Measurements from ENCODE around the gene HSD3B1.

The HSD3B1 gene

GRCh38 chr1:119469741-119470140 lies 37.3 kb upstream of the HSD3B1 start:
- Histone ChIP-seq H3K27ac (ENCODE audit: low read depth, low read length) (no peak overlapping the region), H3K79me2 (ENCODE audit: control insufficient read depth, insufficient read depth, low read length) (no peaks in the 10 kb centered on the region), H3K4me3 (ENCODE audit: low read length) (no peak overlapping the region), H3K56ac (ENCODE audit: low read length) (no peak overlapping the region), H3K27me3 (ENCODE audit: insufficient read depth, low read length, poor library complexity) (no peaks in the 10 kb centered on the region), H3K4me1 (ENCODE audit: control insufficient read depth, low read depth, low read length) (no peaks in the 10 kb centered on the region), H2BK15ac (replicated peaks; ENCODE audit: low read depth) (no peak overlapping the region), H2AK5ac (ENCODE audit: low read length) (no peak overlapping the region), H3K4me2 (ENCODE audit: low read length) (no peak overlapping the region), H4K5ac (ENCODE audit: low read length) (no peak overlapping the region), H3K36me3 (ENCODE audit: control insufficient read depth, insufficient read depth, low read length) (no peaks in the 10 kb centered on the region), H3K23ac (ENCODE audit: low read length) (no peak overlapping the region), H3K18ac (ENCODE audit: low read length) (no peak overlapping the region), H3K4ac (ENCODE audit: low read depth, low read length) (no peak overlapping the region), H4K8ac (ENCODE audit: low read depth, low read length) (no peak overlapping the region), H3K79me1 (ENCODE audit: low read length) (no peaks in the 10 kb centered on the region), H3K9ac (ENCODE audit: low read length) (no peak overlapping the region), H2BK5ac (ENCODE audit: low read length) (no peak overlapping the region), H2BK120ac (ENCODE audit: low read depth, low read length) (no peak overlapping the region)
- WGBS (ENCODE audit: extremely low coverage, insufficient coverage, low lambda C conversion rate), result no CpG with 5 or more reads among the region's 1 CpG
- no peak for DNase-seq

- H3K18ac ChIP-seq (ENCODE audit: low read length), result no peak overlapping the region
These were observed 36.6 kb upstream of the HSD3B1 start for GRCh38 chr1:119470377-119470776.

GRCh38 chr1:119470958-119471357 lies 36.1 kb upstream of the HSD3B1 start:
- H3K4ac ChIP-seq (ENCODE audit: low read depth, low read length), result no peak overlapping the region
- DNase-seq, result no peak
- no CpG with 5 or more reads among the region's 7 CpGs for WGBS (ENCODE audit: extremely low coverage, insufficient coverage, low lambda C conversion rate)
- no peak overlapping the region for H4K8ac ChIP-seq (ENCODE audit: low read depth, low read length)
- no peak overlapping the region for H2AK5ac ChIP-seq (ENCODE audit: low read length)
- H3K79me1 ChIP-seq (ENCODE audit: low read length), result no peaks in the 10 kb centered on the region
- H3K36me3 ChIP-seq (ENCODE audit: control insufficient read depth, insufficient read depth, low read length), result no peaks in the 10 kb centered on the region
- H3K27me3 ChIP-seq (ENCODE audit: insufficient read depth, low read length, poor library complexity), result no peaks in the 10 kb centered on the region
- no peak overlapping the region for H2BK15ac ChIP-seq (replicated peaks; ENCODE audit: low read depth)
- no peak overlapping the region for H2BK120ac ChIP-seq (ENCODE audit: low read depth, low read length)
- no peak overlapping the region for H3K9ac ChIP-seq (ENCODE audit: low read length)
- no peak overlapping the region for H3K4me3 ChIP-seq (ENCODE audit: low read length)
- no peak overlapping the region for H2BK5ac ChIP-seq (ENCODE audit: low read length)
- no peak overlapping the region for H4K5ac ChIP-seq (ENCODE audit: low read length)
- no peaks in the 10 kb centered on the region for H3K4me1 ChIP-seq (ENCODE audit: control insufficient read depth, low read depth, low read length)
- no peak overlapping the region for H3K23ac ChIP-seq (ENCODE audit: low read length)
- no peak overlapping the region for H3K56ac ChIP-seq (ENCODE audit: low read length)
- H3K27ac ChIP-seq (ENCODE audit: low read depth, low read length), result no peak overlapping the region
- H3K4me2 ChIP-seq (ENCODE audit: low read length), result no peak overlapping the region
- no peak overlapping the region for H3K18ac ChIP-seq (ENCODE audit: low read length)
- H3K79me2 ChIP-seq (ENCODE audit: control insufficient read depth, insufficient read depth, low read length), result no peaks in the 10 kb centered on the region

More at GRCh38 chr1:119470377-119470776, 36.6 kb upstream of the HSD3B1 start:
- no peak for DNase-seq
- no peaks in the 10 kb centered on the region for H3K79me2 ChIP-seq (ENCODE audit: control insufficient read depth, insufficient read depth, low read length)
- H2BK5ac ChIP-seq (ENCODE audit: low read length), result no peak overlapping the region
- H4K8ac ChIP-seq (ENCODE audit: low read depth, low read length), result no peak overlapping the region
- no peak overlapping the region for H3K27ac ChIP-seq (ENCODE audit: low read depth, low read length)
- H4K5ac ChIP-seq (ENCODE audit: low read length), result no peak overlapping the region
- H3K56ac ChIP-seq (ENCODE audit: low read length), result no peak overlapping the region
- no CpG with 5 or more reads among the region's 3 CpGs for WGBS (ENCODE audit: extremely low coverage, insufficient coverage, low lambda C conversion rate)
- no peak overlapping the region for H3K4me3 ChIP-seq (ENCODE audit: low read length)
- H2BK15ac ChIP-seq (replicated peaks; ENCODE audit: low read depth), result no peak overlapping the region
- no peaks in the 10 kb centered on the region for H3K4me1 ChIP-seq (ENCODE audit: control insufficient read depth, low read depth, low read length)
- no peaks in the 10 kb centered on the region for H3K79me1 ChIP-seq (ENCODE audit: low read length)
- H3K4me2 ChIP-seq (ENCODE audit: low read length), result no peak overlapping the region
- no peak overlapping the region for H3K9ac ChIP-seq (ENCODE audit: low read length)
- H2BK120ac ChIP-seq (ENCODE audit: low read depth, low read length), result no peak overlapping the region
- no peak overlapping the region for H3K23ac ChIP-seq (ENCODE audit: low read length)
- H3K27me3 ChIP-seq (ENCODE audit: insufficient read depth, low read length, poor library complexity), result no peaks in the 10 kb centered on the region
- H3K36me3 ChIP-seq (ENCODE audit: control insufficient read depth, insufficient read depth, low read length), result no peaks in the 10 kb centered on the region
- no peak overlapping the region for H2AK5ac ChIP-seq (ENCODE audit: low read length)
- no peak overlapping the region for H3K4ac ChIP-seq (ENCODE audit: low read depth, low read length)

GRCh38 chr1:119471566-119471965 lies 35.4 kb upstream of the HSD3B1 start:
- no peaks in the 10 kb centered on the region for H3K27me3 ChIP-seq (ENCODE audit: insufficient read depth, low read length, poor library complexity)
- H3K36me3 ChIP-seq (ENCODE audit: control insufficient read depth, insufficient read depth, low read length), result no peaks in the 10 kb centered on the region
- no CpG with 5 or more reads among the region's 5 CpGs for WGBS (ENCODE audit: extremely low coverage, insufficient coverage, low lambda C conversion rate)
- no peak overlapping the region for H2AK5ac ChIP-seq (ENCODE audit: low read length)
- no peak overlapping the region for H3K56ac ChIP-seq (ENCODE audit: low read length)
- no peaks in the 10 kb centered on the region for H3K4me1 ChIP-seq (ENCODE audit: control insufficient read depth, low read depth, low read length)
- H3K4me2 ChIP-seq (ENCODE audit: low read length), result no peak overlapping the region
- no peak overlapping the region for H3K18ac ChIP-seq (ENCODE audit: low read length)
- no peak overlapping the region for H4K5ac ChIP-seq (ENCODE audit: low read length)
- no peak overlapping the region for H3K4ac ChIP-seq (ENCODE audit: low read depth, low read length)
- H3K4me3 ChIP-seq (ENCODE audit: low read length), result no peak overlapping the region
- H2BK120ac ChIP-seq (ENCODE audit: low read depth, low read length), result no peak overlapping the region
- H2BK15ac ChIP-seq (replicated peaks; ENCODE audit: low read depth), result no peak overlapping the region
- H3K79me1 ChIP-seq (ENCODE audit: low read length), result no peaks in the 10 kb centered on the region
- H3K9ac ChIP-seq (ENCODE audit: low read length), result no peak overlapping the region
- H3K27ac ChIP-seq (ENCODE audit: low read depth, low read length), result no peak overlapping the region
- H4K8ac ChIP-seq (ENCODE audit: low read depth, low read length), result no peak overlapping the region
- no peak for DNase-seq
- no peak overlapping the region for H3K23ac ChIP-seq (ENCODE audit: low read length)
- H3K79me2 ChIP-seq (ENCODE audit: control insufficient read depth, insufficient read depth, low read length), result no peaks in the 10 kb centered on the region
- no peak overlapping the region for H2BK5ac ChIP-seq (ENCODE audit: low read length)

- H4K5ac ChIP-seq (ENCODE audit: low read length), result no peak overlapping the region
- H3K36me3 ChIP-seq (ENCODE audit: control insufficient read depth, insufficient read depth, low read length), result no peaks in the 10 kb centered on the region
- WGBS (ENCODE audit: extremely low coverage, insufficient coverage, low lambda C conversion rate), result no CpG with 5 or more reads among the region's 5 CpGs
- H3K27ac ChIP-seq (ENCODE audit: low read depth, low read length), result no peak overlapping the region
- no peak overlapping the region for H2AK5ac ChIP-seq (ENCODE audit: low read length)
- H3K79me2 ChIP-seq (ENCODE audit: control insufficient read depth, insufficient read depth, low read length), result no peaks in the 10 kb centered on the region
- no peak overlapping the region for H3K4me3 ChIP-seq (ENCODE audit: low read length)
- no peak overlapping the region for H2BK120ac ChIP-seq (ENCODE audit: low read depth, low read length)
- no peak for DNase-seq
- no peak overlapping the region for H3K23ac ChIP-seq (ENCODE audit: low read length)
- H4K8ac ChIP-seq (ENCODE audit: low read depth, low read length), result no peak overlapping the region
- H3K4me1 ChIP-seq (ENCODE audit: control insufficient read depth, low read depth, low read length), result no peaks in the 10 kb centered on the region
- no peak overlapping the region for H2BK5ac ChIP-seq (ENCODE audit: low read length)
- no peak overlapping the region for H3K4me2 ChIP-seq (ENCODE audit: low read length)
- H3K56ac ChIP-seq (ENCODE audit: low read length), result no peak overlapping the region
- H3K79me1 ChIP-seq (ENCODE audit: low read length), result no peaks in the 10 kb centered on the region
- H3K18ac ChIP-seq (ENCODE audit: low read length), result no peak overlapping the region
- H3K4ac ChIP-seq (ENCODE audit: low read depth, low read length), result no peak overlapping the region
- H3K27me3 ChIP-seq (ENCODE audit: insufficient read depth, low read length, poor library complexity), result no peaks in the 10 kb centered on the region
- no peak overlapping the region for H2BK15ac ChIP-seq (replicated peaks; ENCODE audit: low read depth)
- no peak overlapping the region for H3K9ac ChIP-seq (ENCODE audit: low read length)
These were observed 34.8 kb upstream of the HSD3B1 start for GRCh38 chr1:119472080-119472818.

GRCh38 chr1:119472819-119473175 lies 34.2 kb upstream of the HSD3B1 start:
- Histone ChIP-seq H3K4me1 (ENCODE audit: control insufficient read depth, low read depth, low read length) (no peaks in the 10 kb centered on the region), H3K9ac (ENCODE audit: low read length) (no peak overlapping the region)
- WGBS (ENCODE audit: extremely low coverage, insufficient coverage, low lambda C conversion rate), result no CpG with 5 or more reads among the region's 3 CpGs

More at GRCh38 chr1:119472819-119473175, 34.2 kb upstream of the HSD3B1 start:
- Histone ChIP-seq H2BK15ac (replicated peaks; ENCODE audit: low read depth) (no peak overlapping the region), H3K4me2 (ENCODE audit: low read length) (no peak overlapping the region), H3K79me1 (ENCODE audit: low read length) (no peaks in the 10 kb centered on the region), H2AK5ac (ENCODE audit: low read length) (no peak overlapping the region), H2BK5ac (ENCODE audit: low read length) (no peak overlapping the region), H3K79me2 (ENCODE audit: control insufficient read depth, insufficient read depth, low read length) (no peaks in the 10 kb centered on the region), H3K23ac (ENCODE audit: low read length) (no peak overlapping the region), H3K27ac (ENCODE audit: low read depth, low read length) (no peak overlapping the region), H3K4me3 (ENCODE audit: low read length) (no peak overlapping the region), H2BK120ac (ENCODE audit: low read depth, low read length) (no peak overlapping the region), H3K36me3 (ENCODE audit: control insufficient read depth, insufficient read depth, low read length) (no peaks in the 10 kb centered on the region), H3K27me3 (ENCODE audit: insufficient read depth, low read length, poor library complexity) (no peaks in the 10 kb centered on the region), H4K5ac (ENCODE audit: low read length) (no peak overlapping the region), H3K18ac (ENCODE audit: low read length) (no peak overlapping the region), H3K4ac (ENCODE audit: low read depth, low read length) (no peak overlapping the region), H3K56ac (ENCODE audit: low read length) (no peak overlapping the region), H4K8ac (ENCODE audit: low read depth, low read length) (no peak overlapping the region)
- no peak for DNase-seq
